Peyer's patch (tissue), 4 donors: ENCODE results near the gene SLC6A3.

Source experiments
- CTCF ChIP-seq, 6 experiments: fragments of 450-650 bp in 4 of 6; fragments of 200-600 bp in 2 of 6; sonication (generic) in 1 of 6; IDR thresholded peaks; one replicate each; pipeline ENCODE4 v1.5.1; 2017 to 2019; ENCODE audit warnings: antibody characterized with exemption in 6 of 6, mild to moderate bottlenecking in 3 of 6, moderate library complexity in 1 of 6
- POLR2A ChIP-seq, 2 donors: fragments of 450-650 bp; IDR thresholded peaks; one replicate each; pipeline ENCODE4 v1.5.1; 2017; ENCODE audit warnings: antibody characterized with exemption in 2 of 2, mild to moderate bottlenecking in 2 of 2, moderate library complexity in 2 of 2

- TF ChIP-seq POLR2A (IDR thresholded peaks at IDR 0.05) (no peak), CTCF (IDR thresholded peaks at IDR 0.05) (no peak)
Measured at GRCh38 chr5:1429066-1429465, 16.2 kb downstream of the SLC6A3 start.
